ENCODE results near the gene MED22.

DNA sequence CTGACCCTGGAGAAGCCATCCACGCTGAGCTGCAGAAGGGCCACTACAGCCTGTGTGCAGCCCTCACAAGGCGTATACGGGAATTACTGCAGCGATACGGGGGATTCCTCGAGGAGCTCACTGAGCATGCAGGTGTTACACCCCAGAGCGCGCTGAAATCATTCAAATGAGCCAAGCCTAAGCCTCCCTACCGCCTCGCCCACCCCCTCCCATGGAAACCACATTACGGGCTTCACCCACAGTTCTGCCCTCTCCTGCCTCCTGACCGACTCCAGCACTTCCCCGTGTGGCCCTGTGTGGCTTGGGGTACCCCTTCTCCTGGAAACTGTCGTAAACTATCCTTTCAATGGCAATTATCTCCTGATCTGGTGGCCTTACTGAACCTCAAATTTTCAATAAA is 25.2 kb downstream of the MED22 start:
- TF ChIP-seq, protein P1, sequence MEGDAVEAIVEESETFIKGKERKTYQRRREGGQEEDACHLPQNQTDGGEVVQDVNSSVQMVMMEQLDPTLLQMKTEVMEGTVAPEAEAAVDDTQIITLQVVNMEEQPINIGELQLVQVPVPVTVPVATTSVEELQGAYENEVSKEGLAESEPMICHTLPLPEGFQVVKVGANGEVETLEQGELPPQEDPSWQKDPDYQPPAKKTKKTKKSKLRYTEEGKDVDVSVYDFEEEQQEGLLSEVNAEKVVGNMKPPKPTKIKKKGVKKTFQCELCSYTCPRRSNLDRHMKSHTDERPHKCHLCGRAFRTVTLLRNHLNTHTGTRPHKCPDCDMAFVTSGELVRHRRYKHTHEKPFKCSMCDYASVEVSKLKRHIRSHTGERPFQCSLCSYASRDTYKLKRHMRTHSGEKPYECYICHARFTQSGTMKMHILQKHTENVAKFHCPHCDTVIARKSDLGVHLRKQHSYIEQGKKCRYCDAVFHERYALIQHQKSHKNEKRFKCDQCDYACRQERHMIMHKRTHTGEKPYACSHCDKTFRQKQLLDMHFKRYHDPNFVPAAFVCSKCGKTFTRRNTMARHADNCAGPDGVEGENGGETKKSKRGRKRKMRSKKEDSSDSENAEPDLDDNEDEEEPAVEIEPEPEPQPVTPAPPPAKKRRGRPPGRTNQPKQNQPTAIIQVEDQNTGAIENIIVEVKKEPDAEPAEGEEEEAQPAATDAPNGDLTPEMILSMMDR (IDR thresholded peaks at IDR 0.05 in 2 of 3, conservative IDR thresholded peaks at IDR 0.05 in 1 of 3; ENCODE audit: borderline replicate concordance in 1 of 3, insufficient read depth in 1 of 3, low read depth in 2 of 3, low read length in 2 of 3), result no peak
- no peak for TF ChIP-seq POLR2AphosphoS5 (IDR thresholded peaks at IDR 0.05; ENCODE audit: low read depth, low read length)
- TF ChIP-seq POLR2A (IDR thresholded peaks at IDR 0.05; ENCODE audit: borderline replicate concordance, extremely low read depth, insufficient read depth, insufficient read length), result no peak
- no peak for TF ChIP-seq EZH2 (IDR thresholded peaks at IDR 0.05)
- TF ChIP-seq, protein P2, sequence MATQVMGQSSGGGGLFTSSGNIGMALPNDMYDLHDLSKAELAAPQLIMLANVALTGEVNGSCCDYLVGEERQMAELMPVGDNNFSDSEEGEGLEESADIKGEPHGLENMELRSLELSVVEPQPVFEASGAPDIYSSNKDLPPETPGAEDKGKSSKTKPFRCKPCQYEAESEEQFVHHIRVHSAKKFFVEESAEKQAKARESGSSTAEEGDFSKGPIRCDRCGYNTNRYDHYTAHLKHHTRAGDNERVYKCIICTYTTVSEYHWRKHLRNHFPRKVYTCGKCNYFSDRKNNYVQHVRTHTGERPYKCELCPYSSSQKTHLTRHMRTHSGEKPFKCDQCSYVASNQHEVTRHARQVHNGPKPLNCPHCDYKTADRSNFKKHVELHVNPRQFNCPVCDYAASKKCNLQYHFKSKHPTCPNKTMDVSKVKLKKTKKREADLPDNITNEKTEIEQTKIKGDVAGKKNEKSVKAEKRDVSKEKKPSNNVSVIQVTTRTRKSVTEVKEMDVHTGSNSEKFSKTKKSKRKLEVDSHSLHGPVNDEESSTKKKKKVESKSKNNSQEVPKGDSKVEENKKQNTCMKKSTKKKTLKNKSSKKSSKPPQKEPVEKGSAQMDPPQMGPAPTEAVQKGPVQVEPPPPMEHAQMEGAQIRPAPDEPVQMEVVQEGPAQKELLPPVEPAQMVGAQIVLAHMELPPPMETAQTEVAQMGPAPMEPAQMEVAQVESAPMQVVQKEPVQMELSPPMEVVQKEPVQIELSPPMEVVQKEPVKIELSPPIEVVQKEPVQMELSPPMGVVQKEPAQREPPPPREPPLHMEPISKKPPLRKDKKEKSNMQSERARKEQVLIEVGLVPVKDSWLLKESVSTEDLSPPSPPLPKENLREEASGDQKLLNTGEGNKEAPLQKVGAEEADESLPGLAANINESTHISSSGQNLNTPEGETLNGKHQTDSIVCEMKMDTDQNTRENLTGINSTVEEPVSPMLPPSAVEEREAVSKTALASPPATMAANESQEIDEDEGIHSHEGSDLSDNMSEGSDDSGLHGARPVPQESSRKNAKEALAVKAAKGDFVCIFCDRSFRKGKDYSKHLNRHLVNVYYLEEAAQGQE (IDR thresholded peaks at IDR 0.05; ENCODE audit: low read depth), result no peak
